Upper lobe of right lung (tissue), 1 donor: ENCODE data around the gene RNF43. TPM values are rescaled to one million over a fixed set of nuclear protein-coding genes. Genes with fewer than 3 reads are reported as not detected.

Experiments used
- ATAC-seq: fragments of 200-7000 bp; cut with Tn5 transposase; one replicate; pipeline ENCODE4 v1.9.1; 2020; ENCODE audit warnings: mild to moderate bottlenecking, moderate library complexity
- DNase-seq: peaks from one replicate; pipeline ENCODE4 v3.0.0-alpha.2; 2020
- H3K27ac ChIP-seq: fragments of 200-600 bp; one replicate; pipeline ENCODE4 v1.8.0; 2022
- H3K27me3 ChIP-seq: fragments of 200-600 bp; one replicate; pipeline ENCODE4 v1.8.0; 2022; ENCODE audit warnings: mild to moderate bottlenecking
- H3K36me3 ChIP-seq: fragments of 200-600 bp; one replicate; pipeline ENCODE4 v1.8.0; 2022
- H3K4me1 ChIP-seq: fragments of 200-600 bp; one replicate; pipeline ENCODE4 v1.8.0; 2022
- H3K4me3 ChIP-seq: fragments of 200-600 bp; one replicate; pipeline ENCODE4 v1.8.0; 2022; ENCODE audit warnings: mild to moderate bottlenecking
- H3K9me3 ChIP-seq: fragments of 200-600 bp; one replicate; pipeline ENCODE4 v1.8.0; 2022
- intact Hi-C: fragments of 100-400 bp; cut with DNase I; formaldehyde crosslinking; loops from one replicate; pipeline ENCODE4 v1.11.0; 2022
- total RNA-seq: library from RNA; stranded (reverse); fragmentation: NEBNext Ultra II Directional; extraction: Animal tissue kit (Norgen Biotek cat#: 25700); gene quantifications from one replicate; pipeline ENCODE4 v1.2.1, GENCODE V29; 2021
- TF ChIP-seq, protein P1 (sequence below): fragments of 200-600 bp; IDR thresholded peaks from one replicate; pipeline ENCODE4 v1.8.0; 2022; ENCODE audit warnings: antibody characterized with exemption
- donor health status: DM: no; HTN: yes; CAD: no; lungs with severe emphysema.

Gene RNF43
- total RNA-seq, 1 donor from 2014 or later = 7.5 TPM

DNA sequence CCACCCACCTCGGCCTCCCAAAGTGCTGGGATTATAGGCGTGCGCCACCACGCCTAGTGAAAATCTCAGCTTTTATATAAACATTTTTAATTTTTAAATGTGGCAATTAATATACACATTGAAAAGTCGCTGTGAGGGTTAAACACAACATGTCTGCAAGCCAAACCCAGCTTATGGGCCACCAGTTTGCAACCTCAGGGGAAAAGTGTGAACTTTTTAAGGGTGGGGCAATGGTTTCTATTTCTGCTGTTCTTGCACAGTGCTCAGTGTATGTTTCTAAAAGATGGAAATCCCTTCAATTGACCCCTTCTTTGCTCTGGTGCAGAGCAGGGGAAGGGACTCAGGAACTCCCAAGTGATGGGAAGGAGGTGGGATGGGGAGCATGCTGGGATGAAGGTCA, 47.0 kb downstream of the RNF43 start:
- no peaks in the 10 kb centered on the region for H3K36me3 ChIP-seq
- no peaks in the 10 kb centered on the region for H3K9me3 ChIP-seq
- no peak overlapping the region for H3K27ac ChIP-seq
- DNase-seq = no peak
- TF ChIP-seq, protein P1, sequence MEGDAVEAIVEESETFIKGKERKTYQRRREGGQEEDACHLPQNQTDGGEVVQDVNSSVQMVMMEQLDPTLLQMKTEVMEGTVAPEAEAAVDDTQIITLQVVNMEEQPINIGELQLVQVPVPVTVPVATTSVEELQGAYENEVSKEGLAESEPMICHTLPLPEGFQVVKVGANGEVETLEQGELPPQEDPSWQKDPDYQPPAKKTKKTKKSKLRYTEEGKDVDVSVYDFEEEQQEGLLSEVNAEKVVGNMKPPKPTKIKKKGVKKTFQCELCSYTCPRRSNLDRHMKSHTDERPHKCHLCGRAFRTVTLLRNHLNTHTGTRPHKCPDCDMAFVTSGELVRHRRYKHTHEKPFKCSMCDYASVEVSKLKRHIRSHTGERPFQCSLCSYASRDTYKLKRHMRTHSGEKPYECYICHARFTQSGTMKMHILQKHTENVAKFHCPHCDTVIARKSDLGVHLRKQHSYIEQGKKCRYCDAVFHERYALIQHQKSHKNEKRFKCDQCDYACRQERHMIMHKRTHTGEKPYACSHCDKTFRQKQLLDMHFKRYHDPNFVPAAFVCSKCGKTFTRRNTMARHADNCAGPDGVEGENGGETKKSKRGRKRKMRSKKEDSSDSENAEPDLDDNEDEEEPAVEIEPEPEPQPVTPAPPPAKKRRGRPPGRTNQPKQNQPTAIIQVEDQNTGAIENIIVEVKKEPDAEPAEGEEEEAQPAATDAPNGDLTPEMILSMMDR = no peak
- no peaks in the 10 kb centered on the region for H3K27me3 ChIP-seq
- H3K4me3 ChIP-seq = no peak overlapping the region
- ATAC-seq = no peak
- intact Hi-C loops = no loop called here
- peaks cover 3% of the 10 kb centered on the region for H3K4me1 ChIP-seq

- no peak for ATAC-seq
- TF ChIP-seq, protein P1 = no peak
- intact Hi-C loops = no loop called here
- no peaks in the 10 kb centered on the region for H3K4me1 ChIP-seq
- DNase-seq = no peak
- H3K4me3 ChIP-seq = no peak overlapping the region
- no peaks in the 10 kb centered on the region for H3K9me3 ChIP-seq
- H3K27me3 ChIP-seq = no peaks in the 10 kb centered on the region
- no peaks in the 10 kb centered on the region for H3K36me3 ChIP-seq
- H3K27ac ChIP-seq = no peak overlapping the region
These were observed 47.9 kb downstream of the RNF43 start for GRCh38 chr17:58369214-58370031.

GRCh38 chr17:58368860-58369213, 48.5 kb downstream of the RNF43 start:
- intact Hi-C loops = no loop called here
- no peaks in the 10 kb centered on the region for H3K4me1 ChIP-seq
- no peak overlapping the region for H3K27ac ChIP-seq
- H3K36me3 ChIP-seq = no peaks in the 10 kb centered on the region
- ATAC-seq (no peak), DNase-seq (no peak)
- H3K9me3 ChIP-seq = no peaks in the 10 kb centered on the region
- no peaks in the 10 kb centered on the region for H3K27me3 ChIP-seq
- TF ChIP-seq, protein P1 = no peak
- no peak overlapping the region for H3K4me3 ChIP-seq

Other genes starting within 250 kb of the RNF43 start
- gene EPX, start 224.8 kb downstream of the RNF43 start, total RNA-seq = not detected
- 15.9 TPM for gene MKS1, start 198.3 kb downstream of the RNF43 start, total RNA-seq
- not detected for gene LPO, start 178.9 kb downstream of the RNF43 start, total RNA-seq
- 0.35 TPM for gene MPO, start 136.6 kb downstream of the RNF43 start, total RNA-seq
- gene TSPOAP1, start 88.7 kb downstream of the RNF43 start, total RNA-seq = 21.0 TPM
- 82.4 TPM for gene SUPT4H1, start 65.3 kb downstream of the RNF43 start, total RNA-seq
- 0.20 TPM for gene HSF5, start 70.9 kb upstream of the RNF43 start, total RNA-seq
- gene MTMR4, start 97.1 kb upstream of the RNF43 start, total RNA-seq = 40.9 TPM